ENCODE data around the gene PLA2G2C.

The PLA2G2C gene

GRCh38 chr1:20126041-20126805, 60.1 kb downstream of the PLA2G2C start:
- DNase-seq: no peak

DNA sequence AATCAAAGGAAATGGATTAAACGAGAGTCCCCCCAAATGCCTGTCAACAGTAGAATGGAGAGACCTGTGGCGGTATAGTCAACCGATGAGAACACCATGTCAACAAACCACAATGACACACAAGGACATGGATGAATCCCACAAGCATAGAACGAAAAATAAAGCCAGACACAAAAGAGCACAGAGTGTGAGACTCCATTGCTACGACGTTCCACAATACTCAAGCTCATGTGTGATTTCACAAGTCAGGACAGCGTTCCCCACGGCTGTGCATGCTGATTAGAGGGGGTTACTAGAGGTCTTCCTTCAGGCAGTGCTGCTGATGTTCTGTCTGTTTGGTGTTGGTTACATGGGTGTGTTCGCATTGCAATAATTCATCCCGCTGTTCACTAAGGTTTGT, 61.2 kb downstream of the PLA2G2C start:
- DNase-seq: no peak

GRCh38 chr1:20124456-20125057, 61.8 kb downstream of the PLA2G2C start:
- no peak for DNase-seq

DNA sequence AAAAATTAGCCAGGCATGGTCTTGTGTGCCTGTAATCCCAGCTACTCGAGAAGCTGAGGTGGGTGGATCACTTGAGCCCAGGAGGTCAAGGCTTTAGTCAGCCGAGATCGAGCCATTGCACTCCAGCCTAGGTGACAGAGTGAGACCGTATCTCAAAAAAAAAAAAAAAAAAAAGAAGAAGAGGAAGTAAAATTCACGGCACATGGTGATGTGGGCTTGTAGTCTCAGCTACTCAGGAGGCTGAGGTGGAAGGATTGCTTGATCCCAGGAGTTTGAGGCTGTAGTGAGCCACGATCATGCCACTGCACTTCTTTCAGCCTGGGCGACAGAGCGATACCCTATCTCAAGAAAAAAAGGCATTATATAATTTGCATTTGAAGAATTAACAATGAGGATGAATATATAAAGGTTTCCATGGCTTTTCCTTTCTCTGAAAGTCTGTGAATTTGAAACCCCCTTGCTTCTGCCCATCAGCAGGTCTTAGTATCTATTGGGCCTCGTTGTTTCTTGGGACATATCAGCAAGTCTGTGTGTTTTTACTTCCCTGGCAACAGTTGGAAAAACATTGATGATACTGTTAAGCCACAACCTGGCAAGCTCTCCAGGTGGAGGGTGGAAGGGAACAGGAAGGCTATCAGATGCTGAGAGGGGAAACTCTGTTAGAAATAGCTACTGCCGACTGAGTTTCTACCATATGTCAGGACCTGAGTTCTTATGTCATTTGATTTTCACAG, 62.4 kb downstream of the PLA2G2C start:
- no peak for DNase-seq

GRCh38 chr1:20120796-20121195, 65.5 kb downstream of the PLA2G2C start:
- no peak for DNase-seq

GRCh38 chr1:20119347-20119746, 67.0 kb downstream of the PLA2G2C start, which contains the start of gene PLA2G2D:
Gene PLA2G2D, minus strand, starts transcription at chr1:20119536. Its CDS starts 38 bp downstream, at chr1:20119498.
- no peak for DNase-seq

DNA sequence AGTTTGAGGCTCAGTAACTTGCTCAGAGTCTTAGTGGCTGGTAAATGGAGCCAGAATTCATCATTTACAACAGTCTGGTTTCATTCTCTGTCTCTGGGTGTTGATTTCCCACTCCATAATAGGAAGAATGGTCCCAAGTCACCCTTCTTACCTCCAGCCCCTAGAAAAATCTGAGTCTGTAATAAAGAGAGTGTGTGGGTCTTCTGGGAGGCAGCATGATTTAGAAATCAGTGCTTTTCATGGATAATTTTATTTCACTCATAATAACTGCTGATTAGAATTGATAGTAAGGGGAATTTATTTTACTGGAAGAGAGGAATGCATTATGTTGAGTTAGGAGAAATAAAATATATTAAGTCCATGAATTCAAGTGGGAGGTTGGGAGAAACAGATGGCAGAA, 69.1 kb downstream of the PLA2G2C start:
- DNase-seq: no peak

DNA sequence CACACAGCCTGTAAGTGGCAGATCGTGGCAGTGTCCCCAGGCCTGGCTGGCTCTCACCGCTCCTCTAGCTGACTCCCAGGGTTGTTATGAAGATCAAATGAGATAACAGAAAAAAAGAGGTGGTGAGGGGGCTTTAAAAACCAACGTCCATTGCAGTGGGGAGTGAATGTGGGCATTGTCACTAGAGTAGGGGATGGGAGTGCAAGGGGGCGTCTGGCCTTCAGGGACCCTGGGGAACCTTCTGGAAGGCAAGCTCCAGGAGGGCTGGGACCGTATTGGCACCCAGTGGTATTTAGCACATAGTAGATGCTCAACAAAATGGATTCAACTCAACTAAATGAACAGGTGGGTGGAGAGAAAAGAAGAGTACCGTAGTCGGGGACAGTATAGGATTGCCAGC, 70.4 kb downstream of the PLA2G2C start:
- no peak for DNase-seq

DNA sequence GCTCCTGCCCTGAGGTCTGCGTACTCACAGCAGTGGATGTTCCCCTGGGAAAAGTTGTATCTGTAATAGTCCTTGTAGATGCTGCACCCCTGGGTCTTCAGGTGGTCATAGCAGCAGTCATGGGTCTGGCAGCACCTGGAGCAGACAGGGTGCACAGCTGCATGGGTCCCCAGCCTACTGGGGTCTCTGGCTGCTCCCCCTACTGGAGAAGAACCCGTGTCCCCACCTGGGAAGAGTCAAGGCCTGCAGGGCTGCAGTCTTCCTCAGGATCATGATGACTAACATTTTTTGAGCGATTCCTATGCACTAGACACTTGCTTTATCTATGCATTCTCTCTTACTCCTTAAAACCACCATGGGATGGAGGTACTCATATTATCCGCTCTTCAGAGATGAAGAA, 70.8 kb downstream of the PLA2G2C start:
- no peak for DNase-seq

DNA sequence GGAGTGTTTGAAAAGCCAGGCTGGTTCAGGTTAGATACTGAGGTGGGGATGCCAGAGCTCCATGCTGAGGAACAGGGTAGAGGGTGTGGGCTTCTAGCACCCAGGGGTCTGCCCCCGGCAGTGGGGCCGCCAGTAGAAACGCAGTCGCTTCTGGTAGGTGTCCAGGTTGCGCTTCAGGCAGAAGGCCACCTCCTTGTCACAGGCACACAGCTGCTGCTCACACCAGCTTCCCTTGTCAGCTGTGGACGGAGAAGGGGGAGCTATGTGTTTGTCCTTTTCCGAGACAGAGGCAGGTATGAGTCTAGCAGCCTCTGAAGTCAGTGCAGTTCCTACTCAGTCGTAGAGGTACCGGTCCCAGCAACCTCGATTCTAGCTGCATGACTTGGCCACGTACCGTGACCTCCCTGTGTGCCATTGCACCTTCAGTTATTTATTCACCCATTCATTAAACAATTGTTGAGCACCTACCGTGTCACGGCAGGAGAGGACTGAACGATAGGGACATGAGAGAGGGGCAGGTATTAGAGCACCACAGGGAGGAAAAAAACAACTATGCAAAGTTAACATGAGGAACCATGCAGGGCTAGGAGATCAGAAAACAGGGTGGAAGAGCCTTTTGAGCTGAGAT, 72.2 kb downstream of the PLA2G2C start:
- no peak for DNase-seq

All from stimulated activated CD4-positive, alpha-beta T cell treated with anti-CD3 and anti-CD28 coated beads, Interleukin-1b, Interleukin-23, amount 100 ng/mL, for 48 hours (primary cell).